Measurements from ENCODE around the gene SLC9A3.

Gene SLC9A3

DNA sequence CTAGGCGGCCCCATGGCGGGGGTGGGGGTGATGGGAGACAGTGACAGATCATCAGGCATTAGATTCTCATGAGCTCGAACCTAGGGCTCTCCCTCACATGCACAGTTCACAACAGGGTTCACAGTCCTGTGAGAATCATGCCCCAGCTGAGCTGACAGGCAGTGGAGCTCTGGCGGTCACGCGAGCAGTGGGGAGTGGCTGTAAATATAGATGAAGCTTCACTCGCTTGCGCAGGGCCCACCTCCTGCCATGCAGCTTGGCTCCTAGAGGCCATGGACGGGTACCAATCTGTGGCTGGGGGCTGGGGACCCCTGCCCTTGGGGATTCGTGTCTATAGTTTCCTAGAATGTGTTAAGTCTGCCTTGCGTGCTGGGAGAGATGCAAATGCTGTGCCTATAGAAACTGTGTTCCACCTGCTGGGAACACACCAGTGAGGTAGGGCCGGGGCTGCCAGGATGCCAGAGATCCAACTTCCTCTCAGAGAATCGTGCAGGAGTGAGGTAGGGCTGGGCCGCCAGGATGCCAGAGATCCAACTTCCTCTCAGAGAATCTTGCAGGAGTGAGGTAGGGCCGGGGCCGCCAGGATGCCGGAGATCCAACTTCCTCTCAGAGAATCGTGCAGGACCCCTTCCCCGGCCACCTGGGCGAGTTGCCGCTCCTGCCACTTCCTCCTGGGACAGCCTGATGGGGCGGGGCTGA lies 95.3 kb downstream of the SLC9A3 start:
- H3K4me3 ChIP-seq (ENCODE audit: low read length) = no peak overlapping the region
- TF ChIP-seq, protein P1, sequence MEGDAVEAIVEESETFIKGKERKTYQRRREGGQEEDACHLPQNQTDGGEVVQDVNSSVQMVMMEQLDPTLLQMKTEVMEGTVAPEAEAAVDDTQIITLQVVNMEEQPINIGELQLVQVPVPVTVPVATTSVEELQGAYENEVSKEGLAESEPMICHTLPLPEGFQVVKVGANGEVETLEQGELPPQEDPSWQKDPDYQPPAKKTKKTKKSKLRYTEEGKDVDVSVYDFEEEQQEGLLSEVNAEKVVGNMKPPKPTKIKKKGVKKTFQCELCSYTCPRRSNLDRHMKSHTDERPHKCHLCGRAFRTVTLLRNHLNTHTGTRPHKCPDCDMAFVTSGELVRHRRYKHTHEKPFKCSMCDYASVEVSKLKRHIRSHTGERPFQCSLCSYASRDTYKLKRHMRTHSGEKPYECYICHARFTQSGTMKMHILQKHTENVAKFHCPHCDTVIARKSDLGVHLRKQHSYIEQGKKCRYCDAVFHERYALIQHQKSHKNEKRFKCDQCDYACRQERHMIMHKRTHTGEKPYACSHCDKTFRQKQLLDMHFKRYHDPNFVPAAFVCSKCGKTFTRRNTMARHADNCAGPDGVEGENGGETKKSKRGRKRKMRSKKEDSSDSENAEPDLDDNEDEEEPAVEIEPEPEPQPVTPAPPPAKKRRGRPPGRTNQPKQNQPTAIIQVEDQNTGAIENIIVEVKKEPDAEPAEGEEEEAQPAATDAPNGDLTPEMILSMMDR (IDR thresholded peaks at IDR 0.05; ENCODE audit: insufficient read depth, low read depth, low read length, missing control alignments) = no peak
- DNase-seq (ENCODE audit: low read depth) = no peak

DNA sequence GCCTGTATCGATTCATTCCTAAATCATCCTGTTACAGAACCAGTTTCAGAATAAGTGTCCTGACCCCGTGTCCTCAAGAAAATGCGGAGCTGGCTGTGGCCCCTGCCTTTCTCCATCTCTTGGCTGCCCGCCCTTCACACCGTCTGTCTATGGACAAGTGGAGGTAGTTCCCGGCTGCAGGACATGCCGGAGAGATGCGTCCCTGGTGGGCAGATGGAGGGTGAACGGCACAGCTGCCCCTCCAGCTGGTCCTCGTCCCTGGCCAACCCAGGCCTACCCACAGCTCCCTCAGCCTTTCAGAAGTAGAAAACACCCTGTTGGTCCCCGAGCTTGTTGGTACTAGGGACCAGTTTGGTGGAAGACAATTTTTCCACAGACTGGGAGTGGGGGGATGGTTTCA lies 96.0 kb downstream of the SLC9A3 start:
- DNase-seq (ENCODE audit: low read depth) = no peak
- H3K4me3 ChIP-seq (ENCODE audit: low read length) = no peak overlapping the region
- TF ChIP-seq, protein P1 (IDR thresholded peaks at IDR 0.05; ENCODE audit: insufficient read depth, low read depth, low read length, missing control alignments) = no peak

DNA sequence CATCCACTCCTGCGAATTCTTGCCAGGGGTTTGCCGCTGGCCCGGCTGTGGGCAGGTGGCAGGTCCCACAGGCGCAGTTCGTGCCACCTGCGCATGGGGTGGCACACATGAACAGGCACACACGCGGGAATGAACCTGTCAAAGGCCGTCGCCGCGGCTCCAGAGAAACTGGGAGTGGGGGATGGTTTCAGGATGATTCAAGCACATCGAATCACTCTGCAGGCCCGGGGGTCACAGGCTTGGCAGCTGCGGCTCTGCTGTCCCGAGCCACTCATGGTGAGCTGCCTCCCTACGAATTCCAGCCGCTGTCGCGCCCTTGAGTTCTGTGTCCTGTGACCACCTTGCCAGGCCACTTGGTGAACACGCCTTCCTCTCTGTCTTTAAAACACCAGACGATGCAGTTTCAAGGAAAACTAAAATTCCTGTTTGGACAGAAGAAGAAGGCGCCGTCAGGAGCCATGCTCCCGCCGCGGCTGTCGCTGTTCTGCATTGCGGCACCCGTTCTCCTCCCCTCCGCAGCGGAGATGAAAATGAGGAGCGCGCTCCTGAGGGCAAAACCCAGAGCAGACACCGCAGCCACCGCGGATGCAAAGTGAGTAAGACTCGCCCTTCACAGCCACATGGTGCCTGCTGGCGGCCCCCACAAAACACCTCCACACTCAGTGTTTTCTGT lies 96.7 kb downstream of the SLC9A3 start:
- TF ChIP-seq, protein P1 (IDR thresholded peaks at IDR 0.05; ENCODE audit: insufficient read depth, low read depth, low read length, missing control alignments) = no peak
- no peak overlapping the region for H3K4me3 ChIP-seq (ENCODE audit: low read length)
- no peak for DNase-seq (ENCODE audit: low read depth)

DNA sequence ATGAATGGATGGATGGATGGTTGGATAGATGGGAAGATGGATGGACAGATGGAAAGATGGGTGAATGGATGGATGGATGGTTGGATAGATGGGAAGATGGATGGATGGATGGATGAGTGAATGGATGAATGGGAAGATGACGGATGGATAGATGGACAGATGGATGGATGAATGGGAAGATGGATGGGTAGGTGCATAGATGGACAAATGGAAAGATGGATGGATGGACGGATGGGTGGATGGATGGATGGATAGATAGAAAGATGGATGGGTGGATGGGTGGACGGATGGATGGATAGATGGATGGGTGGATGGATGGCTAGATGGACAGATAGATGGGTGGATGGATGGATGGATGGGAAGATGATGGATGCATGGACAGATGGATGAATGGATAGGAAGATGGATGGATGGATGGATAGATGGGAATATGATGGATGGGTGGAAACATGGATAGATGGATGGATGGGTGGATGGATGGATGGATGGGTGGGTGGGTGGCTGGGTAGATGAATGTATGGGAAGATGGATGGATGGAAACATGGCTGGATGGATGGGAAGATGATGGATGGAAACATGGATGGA lies 97.8 kb downstream of the SLC9A3 start:
- H3K4me3 ChIP-seq (ENCODE audit: low read length) = no peak overlapping the region
- TF ChIP-seq, protein P1 (IDR thresholded peaks at IDR 0.05; ENCODE audit: insufficient read depth, low read depth, low read length, missing control alignments) = no peak
- DNase-seq (ENCODE audit: low read depth) = no peak

DNA sequence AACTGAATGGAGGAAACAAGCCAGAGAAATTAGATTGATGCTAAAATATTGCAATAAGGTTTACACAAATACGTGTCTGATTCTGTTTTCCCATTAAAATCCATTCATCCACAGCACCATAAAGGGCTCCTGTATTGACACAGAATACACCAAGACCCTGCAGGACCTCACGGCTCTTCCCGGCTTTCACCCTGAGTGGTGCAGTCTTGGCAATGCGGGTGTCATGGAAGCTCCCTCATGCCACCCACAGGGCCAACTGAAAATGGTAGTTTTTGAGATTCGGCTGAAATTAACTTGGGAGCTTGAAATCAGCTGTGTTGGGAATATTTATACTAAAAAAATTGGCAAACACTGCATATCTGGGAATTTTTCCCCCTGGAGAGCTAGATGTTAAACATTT lies 98.5 kb downstream of the SLC9A3 start:
- TF ChIP-seq, protein P1 (IDR thresholded peaks at IDR 0.05; ENCODE audit: insufficient read depth, low read depth, low read length, missing control alignments) = peak; percentile 15
- DNase-seq (ENCODE audit: low read depth) = no peak
- no peak overlapping the region for H3K4me3 ChIP-seq (ENCODE audit: low read length)

DNA sequence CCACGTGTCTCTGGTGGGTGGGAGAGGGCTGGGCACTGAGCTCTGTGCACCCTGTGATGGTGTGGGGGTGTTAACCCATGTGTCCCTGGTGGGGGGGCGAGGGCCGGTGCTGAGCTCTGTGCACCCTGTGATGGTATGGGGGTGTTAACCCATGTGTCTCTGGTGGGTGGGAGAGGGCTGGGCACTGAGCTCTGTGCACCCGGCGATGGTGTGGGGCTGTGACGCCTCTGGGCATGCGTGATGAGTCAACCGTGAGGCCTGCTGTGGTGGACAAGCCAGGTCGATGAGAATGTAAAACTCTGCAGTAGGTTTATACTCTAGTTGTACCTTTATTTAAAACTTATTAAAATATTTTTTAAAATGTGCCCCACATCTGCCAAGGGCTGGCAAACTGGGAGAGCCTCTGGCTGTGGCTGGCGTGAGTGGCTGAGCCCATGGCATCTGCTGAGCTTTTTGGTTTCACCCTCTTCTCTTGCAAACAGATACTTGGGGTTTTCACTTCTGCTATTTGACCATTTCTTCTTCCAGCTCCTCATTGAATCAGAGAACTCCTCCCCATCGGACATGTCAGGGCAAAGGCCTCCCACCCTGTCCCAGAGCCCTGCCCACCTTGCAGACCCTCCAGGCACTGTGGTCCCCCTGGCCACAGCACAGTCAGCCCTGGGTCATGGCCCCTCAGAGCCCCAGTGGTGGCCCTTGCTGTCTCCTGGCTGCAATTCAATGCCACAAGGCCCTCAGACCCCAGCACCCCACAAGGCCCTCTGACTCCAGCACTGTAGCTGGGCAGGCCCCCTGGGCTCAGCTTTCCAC lies 99.7 kb downstream of the SLC9A3 start:
- TF ChIP-seq, protein P1 (IDR thresholded peaks at IDR 0.05; ENCODE audit: insufficient read depth, low read depth, low read length, missing control alignments) = no peak
- no peak for DNase-seq (ENCODE audit: low read depth)
- no peak overlapping the region for H3K4me3 ChIP-seq (ENCODE audit: low read length)

Data from epithelial cell of esophagus (primary cell).